ENCODE results near the gene RAB37.

Gene RAB37

DNA sequence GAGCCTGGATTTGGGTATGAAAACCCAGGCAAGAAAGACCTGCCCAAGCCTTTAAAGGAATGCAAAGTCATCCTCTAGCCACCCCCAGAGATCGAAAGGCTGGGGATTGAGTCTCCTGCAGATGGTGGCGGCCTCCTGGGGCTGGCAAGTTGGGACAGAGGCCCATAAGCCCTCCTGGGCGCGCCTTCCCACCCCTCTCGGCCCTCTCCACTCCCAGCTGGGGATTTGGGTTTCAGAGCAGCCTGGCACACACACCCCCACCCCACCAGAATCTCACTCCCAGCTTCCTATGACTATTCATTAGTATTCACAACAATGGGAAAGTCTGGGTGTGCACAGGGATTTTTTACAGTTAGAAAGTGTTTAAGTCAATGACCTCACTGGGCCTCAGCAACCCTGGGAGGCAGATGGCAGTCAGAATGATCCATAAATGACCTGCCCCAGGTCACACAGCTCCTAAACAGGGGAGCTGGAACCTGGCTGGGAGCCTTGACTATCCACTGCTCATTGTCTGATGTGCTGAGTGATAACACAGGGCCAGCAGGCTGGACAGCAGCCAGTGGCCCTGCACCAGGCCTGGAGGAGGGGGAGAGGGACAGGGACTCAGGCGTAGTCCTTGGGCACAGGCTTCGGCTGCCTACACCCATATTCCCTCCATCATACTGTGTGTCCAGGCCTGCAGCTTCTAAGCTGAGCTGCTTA lies 23.5 kb downstream of the RAB37 start:
- no peak for DNase-seq (ENCODE audit: low spot score)

DNA sequence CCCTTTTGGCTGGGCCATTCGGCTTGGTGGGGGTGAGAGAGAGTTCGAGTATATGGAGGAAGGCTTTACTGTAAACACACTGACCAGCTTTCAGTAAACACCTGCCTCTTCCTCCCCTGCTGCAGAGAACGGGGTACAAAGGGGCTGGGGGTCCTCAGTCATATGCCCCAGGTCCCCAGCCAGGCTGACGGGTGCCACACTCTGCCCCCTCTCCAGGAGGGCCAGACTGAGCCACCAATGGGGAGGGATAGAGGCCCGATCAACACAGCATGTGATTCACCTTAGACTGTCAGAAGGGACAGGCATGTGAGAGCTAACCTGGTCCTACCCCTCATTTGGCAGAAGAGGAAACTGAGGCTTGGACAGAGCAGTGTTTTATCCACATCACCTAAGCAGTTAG lies 24.4 kb downstream of the RAB37 start:
- DNase-seq (ENCODE audit: low spot score) = no peak

DNA sequence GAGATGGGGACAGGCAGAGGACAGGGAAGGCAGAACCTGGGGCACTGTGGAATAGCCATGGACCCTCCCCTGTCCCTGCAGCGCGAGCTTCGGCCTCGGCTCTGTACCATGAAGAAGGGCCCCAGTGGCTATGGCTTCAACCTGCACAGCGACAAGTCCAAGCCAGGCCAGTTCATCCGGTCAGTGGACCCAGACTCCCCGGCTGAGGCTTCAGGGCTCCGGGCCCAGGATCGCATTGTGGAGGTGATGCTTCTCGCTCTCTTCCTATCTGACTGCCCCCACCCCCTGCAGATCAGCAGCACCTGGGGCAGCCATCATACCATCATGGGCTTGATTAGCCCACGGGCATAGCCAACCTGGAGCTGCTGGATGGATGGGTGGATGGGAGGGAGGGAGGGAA lies 24.9 kb downstream of the RAB37 start:
- DNase-seq (ENCODE audit: low spot score) = no peak

DNA sequence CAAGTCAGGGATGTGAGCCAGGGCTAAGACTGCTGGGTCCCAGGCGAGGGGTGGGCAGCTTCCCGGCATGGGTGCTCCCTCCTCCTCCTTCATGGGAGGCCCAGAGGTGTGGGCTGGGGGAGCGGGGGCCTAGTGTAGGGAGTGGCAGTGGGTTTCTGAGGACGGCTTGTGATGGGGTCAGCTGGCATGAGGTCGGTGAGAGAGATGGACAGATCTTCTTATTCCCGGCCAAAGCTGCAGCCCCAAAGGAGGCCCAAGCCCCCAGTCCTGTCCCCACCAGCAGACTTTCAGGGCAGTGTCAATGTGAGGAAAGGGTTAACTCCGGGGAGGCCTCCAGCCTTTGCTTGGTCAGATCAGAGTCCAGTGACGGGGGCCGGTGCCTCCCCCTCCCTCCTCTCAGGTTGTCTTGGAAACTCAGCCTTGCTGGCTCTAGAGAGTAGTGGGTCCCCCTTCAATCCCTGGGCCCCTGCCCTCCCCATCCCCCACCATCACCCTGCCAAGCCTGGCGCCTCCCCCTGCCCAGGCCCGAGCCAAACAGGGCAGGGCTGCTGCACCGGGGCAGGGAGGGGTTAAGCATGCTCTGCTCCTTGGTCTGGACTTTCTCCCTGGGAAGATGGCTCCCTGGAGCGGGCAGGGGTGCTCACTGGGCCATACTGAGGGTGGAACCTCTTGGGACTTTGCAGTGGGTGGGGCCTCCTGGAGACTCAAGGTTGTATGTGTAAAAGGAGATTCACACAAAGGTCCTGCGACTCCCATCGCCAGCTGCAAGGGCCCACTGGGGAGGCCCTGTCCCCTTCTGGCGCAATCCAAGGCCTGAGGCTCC lies 26.7 kb downstream of the RAB37 start:
- no peak for DNase-seq (ENCODE audit: low spot score)

DNA sequence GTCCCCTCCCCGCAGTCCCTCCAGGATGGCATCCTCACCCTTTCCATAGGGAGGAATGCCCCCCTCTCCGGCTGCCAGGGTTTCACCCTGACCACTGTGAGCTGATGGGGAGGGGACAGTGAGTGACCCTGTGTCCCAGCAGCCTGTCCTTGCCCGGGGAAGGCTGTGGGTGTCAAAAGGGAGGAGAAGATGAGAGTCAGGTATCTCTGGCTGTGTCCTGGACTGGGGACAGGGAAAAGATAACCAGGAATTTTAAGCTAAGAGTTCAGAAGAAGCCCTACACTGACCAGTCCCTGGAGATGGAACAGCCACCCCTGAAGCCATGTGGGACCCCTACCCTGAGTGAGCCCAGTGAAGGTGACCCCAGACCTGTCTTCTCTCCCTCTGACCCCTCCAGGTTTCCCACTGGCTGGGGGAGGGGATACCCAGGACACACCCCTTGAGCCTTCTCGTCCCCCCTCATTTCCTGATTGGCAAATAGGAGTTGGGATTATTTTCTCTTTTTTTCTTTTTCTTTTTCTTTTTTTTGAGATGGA lies 27.8 kb downstream of the RAB37 start:
- DNase-seq (ENCODE audit: low spot score) = no peak

DNA sequence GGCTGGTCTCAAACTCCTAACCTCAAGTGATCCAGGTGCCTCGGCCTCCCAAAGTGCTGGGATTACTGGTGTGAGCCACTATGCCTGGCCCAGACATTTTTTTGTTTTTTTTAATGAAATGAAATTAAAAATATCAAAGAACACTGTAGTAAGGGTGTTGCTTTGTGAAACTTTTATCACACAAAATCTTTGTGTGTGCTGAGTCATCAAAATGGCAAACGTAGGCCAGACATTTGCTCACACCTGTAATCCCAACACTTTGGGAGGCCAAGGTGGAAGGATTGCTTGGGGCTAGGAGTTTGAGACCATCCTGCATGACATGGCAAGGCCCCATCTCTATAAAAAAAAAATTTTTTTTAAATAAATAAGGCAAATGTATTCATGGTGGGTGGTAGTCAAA lies 29.4 kb downstream of the RAB37 start:
- DNase-seq (ENCODE audit: low spot score) = no peak

DNA sequence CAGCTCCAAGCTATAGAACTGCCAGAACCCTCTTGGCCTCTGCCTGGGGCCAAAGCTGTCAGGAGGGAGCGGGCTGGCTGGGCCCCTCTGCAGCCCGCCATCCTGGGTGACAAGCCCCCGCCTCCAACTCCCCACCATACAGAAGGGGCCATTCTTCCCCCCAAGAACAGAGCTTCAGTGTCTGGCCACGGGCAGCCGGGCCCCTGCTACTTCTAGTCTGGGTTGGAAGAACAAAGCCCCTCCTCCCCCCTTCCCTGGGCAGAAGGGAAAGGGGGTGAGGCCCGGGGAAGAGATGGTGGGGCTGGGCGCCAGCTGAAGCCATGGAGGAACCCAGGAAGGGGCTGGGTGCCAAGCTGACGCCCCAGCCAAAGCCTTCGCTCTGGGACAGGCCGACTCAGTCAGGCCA lies 30.1 kb downstream of the RAB37 start:
- peak; percentile 33 for DNase-seq (ENCODE audit: low spot score)

DNA sequence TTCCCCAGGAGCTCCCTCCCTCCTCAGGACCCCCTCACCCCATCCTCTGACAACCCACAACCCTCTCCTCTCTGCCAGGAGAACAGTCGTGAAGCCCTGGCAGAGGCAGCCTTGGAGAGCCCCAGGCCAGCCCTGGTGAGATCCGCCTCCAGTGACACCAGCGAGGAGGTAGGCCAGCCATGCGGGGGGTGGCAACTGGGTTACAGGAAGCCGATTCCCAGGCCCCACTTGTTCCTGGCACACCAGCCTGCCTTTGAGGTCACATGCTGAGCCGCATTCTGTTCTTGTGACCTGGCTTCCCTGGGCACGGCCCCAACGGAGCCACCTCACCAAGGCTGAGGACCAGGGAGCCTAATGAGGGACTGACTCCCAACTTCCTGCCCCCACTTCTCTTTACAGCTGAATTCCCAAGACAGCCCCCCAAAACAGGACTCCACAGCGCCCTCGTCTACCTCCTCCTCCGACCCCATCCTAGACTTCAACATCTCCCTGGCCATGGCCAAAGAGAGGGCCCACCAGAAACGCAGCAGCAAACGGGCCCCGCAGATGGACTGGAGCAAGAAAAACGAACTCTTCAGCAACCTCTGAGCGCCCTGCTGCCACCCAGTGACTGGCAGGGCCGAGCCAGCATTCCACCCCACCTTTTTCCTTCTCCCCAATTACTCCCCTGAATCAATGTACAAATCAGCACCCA lies 31.2 kb downstream of the RAB37 start:
- peak; percentile 81 for DNase-seq (ENCODE audit: low spot score)

DNA sequence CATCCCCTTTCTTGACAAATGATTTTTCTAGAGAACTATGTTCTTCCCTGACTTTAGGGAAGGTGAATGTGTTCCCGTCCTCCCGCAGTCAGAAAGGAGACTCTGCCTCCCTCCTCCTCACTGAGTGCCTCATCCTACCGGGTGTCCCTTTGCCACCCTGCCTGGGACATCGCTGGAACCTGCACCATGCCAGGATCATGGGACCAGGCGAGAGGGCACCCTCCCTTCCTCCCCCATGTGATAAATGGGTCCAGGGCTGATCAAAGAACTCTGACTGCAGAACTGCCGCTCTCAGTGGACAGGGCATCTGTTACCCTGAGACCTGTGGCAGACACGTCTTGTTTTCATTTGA lies 31.7 kb downstream of the RAB37 start:
- DNase-seq (ENCODE audit: low spot score) = peak; percentile 35

DNA sequence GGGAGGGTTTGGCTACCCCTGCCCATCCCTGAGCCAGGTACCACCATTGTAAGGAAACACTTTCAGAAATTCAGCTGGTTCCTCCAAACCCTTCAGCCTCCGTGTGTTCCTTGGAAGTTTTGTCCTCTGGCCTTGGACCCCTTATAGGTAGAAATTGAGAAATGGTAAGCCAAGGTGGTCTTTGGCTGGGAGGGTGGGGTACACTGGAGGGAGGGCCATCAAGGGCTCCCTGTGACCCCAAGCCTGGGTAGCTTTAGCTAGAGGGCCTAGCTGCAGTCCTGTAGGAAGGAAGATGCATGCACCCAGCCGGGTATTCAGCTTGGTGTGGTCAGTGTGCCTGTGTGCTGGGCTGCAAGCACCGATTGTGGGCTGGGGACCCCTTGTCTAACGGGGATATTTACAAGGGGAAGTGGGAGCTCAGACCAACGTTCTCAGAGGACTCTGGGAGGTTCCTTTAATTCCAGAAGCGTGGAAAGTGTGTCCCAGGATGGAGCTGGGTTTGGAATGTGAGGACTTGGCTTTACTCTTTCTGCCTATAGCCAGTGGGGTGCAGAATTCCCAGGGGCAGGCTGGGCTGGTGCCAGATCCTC lies 32.3 kb downstream of the RAB37 start:
- DNase-seq (ENCODE audit: low spot score) = peak; percentile 15

DNA sequence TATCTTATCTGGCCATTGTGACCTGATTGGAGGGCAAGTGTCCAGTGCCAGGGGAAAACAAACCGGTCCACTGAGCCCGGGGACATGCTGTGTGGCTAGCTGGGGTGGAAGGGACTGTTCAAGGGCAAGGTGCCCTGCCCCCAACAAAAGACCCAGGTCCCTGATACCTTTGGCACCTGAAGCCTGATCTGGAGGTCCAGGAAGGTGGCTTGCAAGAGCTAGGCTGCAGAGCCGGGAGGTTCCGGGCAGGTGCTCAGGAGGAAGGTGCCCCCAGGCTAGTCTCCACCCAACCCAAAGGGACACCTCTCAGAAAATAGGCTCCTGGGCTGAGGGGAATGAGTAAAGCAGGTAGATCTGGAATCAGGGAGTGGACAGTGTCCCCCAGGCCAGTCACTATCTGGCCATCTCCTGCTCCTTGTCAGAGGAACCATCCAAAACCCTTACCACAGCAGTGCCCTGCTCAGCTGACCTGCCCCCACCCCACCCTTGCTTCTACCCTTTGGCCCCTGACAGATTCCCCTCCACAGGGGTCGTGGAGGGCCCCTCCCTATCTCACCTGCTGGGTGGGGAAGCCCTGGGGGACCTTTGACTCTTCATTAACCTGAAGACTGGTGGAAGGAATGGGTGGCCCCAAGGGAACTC lies 32.9 kb downstream of the RAB37 start:
- no peak for DNase-seq (ENCODE audit: low spot score)

DNA sequence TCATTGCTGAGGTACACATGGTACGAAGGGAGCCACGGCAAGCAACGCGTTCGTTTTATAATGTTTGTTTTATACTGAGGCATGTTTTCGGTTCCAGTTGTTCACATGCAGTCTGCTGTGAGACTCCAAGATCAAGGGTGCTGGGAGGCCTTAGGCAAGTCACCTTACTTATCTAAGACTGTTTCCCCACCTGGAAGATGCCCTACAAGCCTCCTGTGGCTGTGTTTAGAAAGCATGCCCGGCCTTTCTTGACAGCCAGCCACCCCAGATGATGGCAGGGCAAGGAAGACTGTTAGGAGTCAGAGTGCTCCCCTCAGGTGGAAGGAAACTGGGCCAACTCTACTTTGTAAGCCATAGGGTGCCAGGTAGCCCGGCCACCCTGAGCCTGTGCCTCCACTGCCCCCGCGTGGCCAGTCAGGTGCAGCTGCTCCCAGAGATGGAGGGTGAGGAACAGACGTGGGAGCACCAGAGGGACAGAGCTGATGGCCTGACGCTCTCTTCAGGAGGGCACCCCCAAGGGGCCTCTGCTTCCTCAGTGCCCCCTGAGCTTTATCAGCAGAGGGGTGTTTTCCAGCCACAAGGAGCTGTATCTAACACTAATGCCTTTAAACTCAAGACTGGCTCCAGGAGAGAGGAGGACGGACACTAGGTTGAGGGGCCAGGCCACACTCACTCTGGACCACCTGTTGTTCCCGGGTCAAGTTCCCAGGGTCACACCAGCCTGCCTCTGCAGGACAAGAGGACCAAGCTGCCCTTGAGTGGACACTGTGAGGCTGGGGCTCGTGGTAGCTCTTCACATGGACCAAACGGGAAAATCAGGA lies 33.7 kb downstream of the RAB37 start:
- DNase-seq (ENCODE audit: low spot score) = peak; percentile 90

DNA sequence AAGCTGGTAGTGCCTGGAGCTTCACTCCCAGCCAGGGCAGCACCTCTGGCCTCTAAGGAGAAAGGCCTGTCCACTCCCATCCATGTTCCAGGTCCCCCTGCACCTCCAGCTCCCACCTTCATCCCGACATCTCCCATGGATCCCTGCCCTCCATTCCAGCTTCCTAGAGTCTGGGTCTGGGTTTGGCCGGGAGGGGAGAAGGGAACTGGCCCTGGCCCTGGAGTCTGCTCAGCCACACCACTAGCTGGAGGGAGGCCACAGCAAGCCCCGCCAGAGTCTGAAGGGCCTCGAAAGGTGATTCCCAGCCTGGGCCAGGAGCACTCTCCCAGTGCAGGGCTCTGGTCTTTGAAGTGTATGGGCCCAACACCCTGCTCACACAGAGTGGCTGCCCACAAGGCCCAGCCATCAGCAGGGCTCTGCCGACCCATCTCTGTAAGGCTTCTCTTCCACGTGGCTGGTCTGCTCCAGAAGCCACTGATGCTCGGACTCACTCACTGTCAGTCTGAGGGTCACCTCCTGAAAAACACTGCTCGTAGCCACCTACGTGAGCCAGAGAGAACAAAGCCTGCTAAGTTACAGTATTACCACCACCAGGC lies 34.4 kb downstream of the RAB37 start:
- DNase-seq (ENCODE audit: low spot score) = peak; percentile 12

DNA sequence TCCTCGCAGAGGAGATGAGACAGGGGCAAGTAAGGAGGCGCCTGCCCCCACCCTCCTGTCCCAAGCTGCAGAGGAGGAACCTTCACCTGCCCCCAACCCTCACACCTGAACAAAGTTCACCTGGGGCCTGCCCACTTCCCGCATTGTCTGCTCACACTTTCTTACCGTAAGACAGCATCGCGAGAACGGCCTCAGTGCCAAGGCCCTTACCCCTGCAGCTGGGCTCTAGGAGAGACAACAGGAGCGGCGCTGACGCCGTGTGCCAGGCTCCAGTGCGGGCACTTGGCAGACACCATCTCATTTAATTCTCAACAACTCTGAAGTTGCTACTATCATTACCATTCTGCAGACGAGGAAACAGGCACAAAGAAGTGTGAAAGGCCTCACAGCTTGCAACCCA lies 35.0 kb downstream of the RAB37 start:
- DNase-seq (ENCODE audit: low spot score) = no peak

DNA sequence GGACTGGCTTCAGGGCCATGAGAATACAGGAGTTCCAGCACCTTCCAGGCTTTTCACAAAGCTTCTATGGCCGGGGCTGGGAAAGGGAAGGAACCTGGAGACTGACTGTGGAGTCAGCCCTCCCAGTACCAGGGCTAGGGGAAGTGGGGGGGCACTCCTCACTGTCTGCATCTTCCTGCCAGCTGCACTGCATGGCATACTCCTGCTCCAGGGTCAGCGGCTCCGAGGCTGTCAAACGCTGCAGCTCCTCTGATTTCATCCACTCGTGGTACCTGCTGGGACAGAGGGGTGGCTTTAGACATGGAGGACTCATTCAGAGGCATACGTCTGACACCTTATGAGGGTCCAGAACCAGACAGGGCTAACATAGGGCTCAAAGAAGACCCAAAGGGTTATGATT lies 36.4 kb downstream of the RAB37 start:
- no peak for DNase-seq (ENCODE audit: low spot score)

DNA sequence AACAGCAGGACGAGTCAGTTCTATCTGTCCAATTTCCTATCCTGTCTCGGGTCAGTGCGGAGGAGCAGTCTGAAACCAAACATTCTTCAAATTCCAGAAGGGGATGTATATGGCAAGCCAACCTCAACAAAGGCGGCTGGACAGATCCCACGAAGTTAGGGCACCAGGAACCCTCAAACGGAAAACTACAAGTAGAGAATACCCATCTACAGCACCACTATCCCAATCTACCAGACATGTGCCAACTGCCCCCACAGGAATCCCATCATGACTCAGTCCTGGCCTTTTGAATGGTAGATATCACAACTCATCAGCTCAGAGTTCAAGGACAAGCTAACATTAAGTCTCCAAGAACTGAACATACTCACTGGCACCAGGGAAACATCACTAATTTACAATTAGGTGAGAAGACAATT lies 36.8 kb downstream of the RAB37 start:
- no peak for DNase-seq (ENCODE audit: low spot score)

DNA sequence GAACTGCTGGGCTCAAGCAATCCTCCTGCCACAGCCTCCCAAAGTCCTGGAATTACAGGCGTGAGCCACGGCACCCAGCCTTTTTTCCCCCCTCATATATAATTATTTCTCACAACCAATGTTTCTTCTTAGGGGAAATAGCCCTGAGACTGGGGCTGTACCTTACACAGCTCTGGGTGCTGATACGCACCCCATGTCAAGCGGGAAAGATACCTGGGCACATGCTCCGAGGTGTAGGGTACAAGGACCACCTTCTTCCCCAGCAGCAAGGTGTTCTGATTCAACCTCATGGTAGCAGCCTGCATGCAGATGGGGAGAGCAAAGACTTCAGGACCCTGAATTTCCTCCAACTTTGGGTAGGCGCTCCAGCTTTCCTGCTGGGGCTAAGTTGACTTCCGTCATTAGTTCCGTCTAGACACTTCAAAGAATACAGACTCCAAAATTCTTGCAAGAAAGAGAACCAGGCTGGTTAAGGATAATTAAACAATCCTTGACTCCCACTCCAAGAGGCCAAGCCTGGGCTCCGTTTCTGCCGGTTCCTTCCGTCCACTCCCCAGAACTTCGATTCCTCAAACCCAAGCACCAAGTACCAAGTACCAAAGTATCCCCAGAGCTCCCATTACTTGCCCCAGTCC lies 38.5 kb downstream of the RAB37 start:
- DNase-seq (ENCODE audit: low spot score) = peak; percentile 6

DNA sequence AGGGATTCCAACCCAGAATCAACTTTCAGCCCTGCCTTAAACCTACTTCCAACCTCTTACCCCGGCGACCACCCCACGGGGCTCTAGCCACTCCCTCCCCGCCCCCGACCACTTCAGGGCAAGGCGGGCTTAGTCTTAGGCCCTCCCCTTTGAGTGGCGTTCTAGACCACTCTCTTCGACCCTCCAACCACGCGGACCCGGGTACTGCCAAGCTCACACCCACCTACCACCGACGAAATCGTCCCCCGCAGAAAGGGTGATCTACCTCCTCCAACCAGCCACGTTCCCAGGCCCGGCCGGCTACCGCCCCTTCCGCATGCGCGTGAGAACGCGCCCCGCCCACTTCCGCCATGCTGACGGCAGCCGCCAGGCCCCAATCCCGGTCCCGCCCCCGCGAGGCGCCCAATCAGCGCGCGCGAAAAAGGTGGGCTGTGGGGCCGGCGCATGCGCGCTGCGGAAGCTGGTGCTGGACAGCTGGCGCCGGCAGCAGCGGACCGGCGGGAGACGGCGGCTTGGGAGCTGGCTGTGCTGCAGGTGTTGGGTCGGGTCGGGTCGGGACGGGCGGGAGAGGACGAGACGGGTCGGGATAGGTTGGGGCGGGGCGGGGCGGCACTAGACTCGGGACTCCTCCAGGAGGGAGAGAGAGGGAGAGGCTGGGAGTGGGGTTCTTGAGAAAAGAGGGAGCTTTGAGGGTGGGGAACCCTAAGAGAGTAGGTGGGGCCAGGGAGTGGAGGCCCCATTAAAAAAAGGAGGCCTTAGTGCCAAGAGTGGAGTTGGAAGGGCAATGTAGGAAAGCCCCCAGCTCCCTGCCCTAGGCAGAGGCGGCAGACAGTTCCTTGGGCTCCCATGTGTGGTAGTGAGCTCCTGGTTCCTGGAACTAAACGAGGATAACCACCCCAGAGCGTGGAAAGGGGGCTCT lies 39.2 kb downstream of the RAB37 start, which contains the start of gene NAT9:
Gene NAT9 (minus strand): TSS at position 302 of the 919 bp plus-strand sequence. CDS start 647 bp downstream, outside the sequence.
- peak; percentile 93 for DNase-seq (ENCODE audit: low spot score)

DNA sequence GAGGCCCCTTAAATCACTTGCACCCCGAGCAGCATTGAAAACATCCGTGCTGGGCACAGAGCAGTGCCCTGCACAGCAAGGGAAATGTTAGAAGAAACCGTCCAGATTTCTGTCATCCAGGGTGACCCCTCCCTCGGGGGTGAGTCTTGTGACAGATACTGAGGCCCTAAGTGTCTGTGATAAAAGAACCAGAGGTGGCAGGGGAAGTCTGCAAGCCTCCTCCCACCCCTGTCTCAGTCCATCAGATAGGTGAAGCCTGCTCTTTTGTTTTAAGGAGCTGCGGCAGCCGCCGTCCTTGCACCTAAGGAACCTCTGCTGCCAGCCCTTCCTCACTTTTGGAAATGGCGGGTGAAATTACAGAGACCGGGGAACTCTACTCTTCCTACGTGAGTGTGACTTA lies 39.9 kb downstream of the RAB37 start:
- DNase-seq (ENCODE audit: low spot score) = no peak
